GM19397 (cell line): ENCODE data around the gene STX2.
"Not testable (repeated sequence)": the region's sequence is repeated elsewhere in the genome, so short reads cannot be mapped to it uniquely, and the experiment has no call there.

Source experiments
- ATAC-seq: cut with Tn5 transposase; IDR thresholded peaks from one replicate; pipeline ENCODE4 v1.9.1; 2021; ENCODE audit warnings: mild to moderate bottlenecking, moderate library complexity; ENCODE audit not compliant: unreplicated experiment

Gene STX2

DNA sequence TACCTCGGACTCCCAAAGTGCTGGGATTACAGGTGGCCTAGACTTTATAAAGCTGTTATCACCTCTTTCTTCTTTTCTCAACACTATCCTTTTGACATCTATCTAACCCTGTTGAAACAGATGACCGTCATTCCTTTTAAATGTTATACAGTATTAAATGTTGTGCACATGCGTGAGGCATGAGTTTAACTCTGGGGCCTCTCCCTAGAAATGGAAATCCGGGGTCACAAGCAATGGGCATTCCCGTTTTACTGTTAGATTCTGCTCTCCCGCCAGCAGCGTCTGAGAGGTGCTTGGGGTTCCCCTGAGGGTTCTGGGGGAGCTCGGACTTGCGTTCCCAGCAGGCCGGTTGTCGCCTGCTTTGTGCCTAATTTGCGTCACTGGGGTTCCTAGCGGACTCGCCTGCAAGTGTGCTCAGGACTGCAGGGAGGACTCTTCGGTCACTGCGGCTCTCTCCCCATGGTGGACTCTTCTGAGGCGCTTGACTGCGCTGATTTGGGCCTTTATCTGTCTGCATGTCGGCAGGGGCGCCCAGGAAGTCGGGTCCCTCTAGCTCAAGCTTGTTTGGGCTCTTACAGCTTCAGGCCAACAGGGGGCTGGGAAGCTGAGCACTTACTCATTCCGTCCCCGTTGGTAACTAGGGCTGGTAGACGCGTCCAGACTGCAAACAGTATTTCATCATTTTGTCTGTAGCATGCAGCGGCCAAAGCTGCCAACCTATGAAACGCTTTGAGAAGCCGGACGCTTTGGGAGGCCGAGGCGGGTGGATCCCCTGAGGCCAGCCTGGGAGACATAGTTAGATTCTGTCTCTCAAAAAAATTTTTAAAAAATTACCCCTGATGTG, 31.6 kb upstream of the STX2 start:
- peak; percentile 34 for ATAC-seq

DNA sequence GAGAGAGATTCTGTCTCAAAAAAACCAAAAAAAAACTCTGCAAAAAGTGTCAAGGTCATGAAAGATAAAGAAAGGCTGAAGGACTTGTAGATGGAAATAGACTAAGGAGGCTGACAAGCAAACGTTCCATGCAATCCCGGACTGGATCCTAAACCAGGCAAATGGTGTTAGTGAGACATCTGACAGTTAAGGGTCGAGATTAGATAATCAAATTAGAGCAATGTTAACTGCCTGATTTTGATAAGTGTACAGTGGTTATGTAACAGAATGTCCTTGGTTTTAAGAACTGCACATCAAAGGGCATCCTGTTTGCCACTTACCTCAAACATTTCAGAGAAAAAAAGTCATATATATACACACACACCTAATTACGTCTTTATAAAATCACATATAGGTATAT, 29.4 kb upstream of the STX2 start:
- no peak for ATAC-seq

DNA sequence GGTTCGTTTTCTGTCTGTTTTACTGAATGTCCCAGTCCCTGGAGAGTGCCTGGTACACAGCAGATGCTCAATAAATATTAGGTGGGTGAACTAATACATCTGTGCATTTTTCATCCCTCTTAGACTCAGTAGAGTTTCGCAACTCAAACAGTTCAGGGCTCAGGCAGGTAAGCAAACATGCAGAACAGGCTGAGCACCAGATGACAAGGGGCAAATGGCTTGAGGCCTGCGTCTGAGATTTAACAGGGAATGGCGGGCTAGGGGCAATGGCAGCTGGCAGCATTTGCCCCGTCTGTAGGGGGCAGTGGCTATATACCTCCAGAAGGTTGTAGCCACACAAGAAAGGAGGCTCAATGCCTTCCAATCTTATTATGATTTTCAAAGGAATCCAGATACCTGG, 24.2 kb upstream of the STX2 start:
- no peak for ATAC-seq

DNA sequence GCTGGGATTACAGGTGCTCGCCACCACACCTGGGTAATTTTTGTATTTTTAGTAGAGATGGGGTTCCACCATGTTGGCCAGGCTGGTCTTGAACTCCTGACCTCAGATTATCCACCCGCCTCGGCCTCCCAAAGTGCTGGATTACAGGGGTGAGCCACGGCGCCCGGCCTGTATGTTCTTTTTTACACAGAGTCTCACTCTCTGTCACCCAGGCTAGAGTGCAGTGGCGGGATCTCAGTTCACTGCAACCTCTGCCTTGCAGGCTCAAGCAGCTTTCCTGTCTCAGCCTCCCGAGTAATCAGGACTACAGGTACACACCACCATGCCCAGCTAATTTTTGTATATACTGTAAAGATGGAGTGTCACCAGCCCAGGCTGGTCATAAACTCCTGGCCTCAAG, 23.7 kb upstream of the STX2 start:
- ATAC-seq: not testable (repeated sequence)

DNA sequence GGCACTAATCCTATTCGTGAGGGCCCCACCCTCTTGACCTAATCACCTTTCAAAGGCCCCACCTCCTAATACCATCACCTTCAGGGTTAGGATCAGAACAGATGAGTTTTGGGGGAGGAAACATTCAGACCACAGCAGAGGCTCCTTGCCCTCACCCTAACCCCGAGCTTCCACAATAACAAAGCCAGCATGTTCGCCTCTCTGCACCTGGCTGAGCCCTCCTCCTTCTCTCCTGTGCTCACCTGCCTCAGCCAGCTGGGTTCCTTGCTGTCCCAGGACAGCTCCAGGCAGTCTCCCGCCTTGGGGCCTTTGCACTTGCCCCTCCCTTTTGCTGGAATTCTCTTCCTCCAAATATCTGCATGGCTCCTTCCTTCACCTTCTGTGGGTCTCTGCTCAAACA, 23.1 kb upstream of the STX2 start:
- no peak for ATAC-seq

DNA sequence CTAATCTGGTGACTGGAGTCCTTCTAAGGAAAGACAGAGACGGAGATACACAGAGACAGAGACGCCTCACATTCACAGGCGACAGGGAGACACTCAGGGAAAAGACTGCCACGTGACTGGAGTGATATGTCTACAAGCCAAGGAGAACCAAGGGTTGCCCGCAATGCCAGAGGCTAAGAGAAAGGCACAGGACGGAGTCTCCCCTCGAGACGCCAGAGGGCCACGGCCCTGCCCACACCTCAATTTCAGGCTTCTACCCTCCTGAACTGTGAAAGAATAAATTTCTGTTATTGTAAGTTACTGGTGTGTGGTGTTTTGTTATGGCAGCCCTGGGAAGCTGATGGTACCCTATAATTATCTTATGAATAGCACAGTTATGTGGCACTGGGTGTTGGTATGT, 21.3 kb upstream of the STX2 start:
- ATAC-seq: no peak

DNA sequence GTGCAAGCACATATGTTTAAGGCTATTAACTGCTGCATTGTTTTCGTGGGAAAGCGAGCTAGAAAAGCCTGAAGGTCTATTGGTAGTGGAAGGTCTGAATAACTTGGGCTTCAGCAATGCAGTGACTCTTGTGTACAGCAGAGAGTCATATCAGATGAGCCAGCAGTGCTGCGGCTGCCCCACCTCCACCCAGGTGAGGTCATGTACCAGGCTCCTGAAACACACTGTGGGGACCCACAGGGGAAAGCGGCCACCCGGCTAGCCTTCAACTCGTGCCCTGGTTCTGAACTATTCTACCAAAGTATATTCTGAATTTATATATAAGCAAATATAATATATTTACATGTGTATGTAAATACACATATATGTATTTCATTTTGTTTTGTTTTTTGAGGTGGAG, 20.1 kb upstream of the STX2 start:
- no peak for ATAC-seq

DNA sequence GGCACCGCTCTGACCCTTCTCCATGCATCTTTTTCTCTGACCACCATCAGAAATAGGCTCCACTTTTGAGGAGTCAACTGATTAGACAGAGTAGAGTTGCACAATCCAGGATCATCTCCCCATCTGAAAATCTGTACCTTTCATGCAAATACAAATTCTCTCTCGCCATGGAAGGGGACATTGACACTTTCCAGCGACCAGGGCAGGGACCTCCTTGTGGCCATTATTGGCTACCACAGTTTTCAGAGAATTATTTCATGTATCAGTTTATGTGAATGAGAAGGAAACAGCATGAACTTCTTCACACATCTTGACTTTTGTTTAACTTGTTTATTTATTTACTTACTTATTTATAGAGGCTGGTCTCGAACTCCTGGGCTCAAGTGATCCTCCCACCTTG, 19.0 kb upstream of the STX2 start:
- ATAC-seq: no peak

DNA sequence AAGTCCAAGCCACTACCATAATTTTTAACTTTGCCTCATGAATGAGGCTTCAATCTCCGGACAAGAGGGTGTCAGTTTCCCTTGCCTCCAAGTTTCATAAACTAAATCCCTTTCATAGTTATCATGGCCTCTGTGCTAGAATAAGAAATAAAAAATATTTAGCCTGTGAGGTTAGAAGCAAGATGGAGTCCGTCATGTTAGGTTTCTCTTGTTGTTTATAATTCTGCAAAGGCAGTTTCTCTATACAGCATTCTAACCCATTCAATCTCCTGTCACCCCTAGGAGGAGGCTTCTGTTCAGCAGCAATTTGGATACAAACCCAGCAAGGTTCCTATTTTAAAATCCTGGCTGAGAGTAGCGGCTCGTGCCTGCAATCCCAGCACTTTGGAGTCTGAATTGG, 17.0 kb upstream of the STX2 start:
- no peak for ATAC-seq

DNA sequence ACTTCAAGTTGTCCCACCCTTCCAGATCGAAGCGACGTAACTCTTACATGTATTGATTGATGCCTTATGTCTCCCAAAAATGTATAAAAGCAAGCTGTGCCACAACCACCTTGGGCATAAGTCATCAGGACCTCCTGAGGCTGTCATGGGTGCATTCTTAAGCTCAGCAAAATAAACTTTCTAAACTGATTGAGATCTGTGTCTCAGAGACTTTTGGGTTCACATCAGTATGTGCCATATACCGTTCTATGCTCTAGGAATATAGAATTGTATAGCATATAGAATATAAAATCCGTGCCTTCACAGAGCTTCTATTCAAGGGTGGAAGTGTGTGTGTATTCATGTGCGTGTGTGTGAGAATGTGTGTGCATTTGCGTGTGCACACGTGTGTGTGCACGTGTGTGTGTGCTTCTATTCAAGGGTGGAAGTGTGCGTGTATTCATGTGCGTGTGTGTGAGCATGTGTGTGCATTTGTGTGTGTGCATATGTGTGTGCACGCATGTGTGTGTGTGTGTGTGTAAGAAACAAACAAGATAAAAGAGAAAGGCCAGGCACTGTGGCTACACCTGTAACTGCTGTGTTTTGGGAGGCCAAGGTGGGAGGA, 11.5 kb upstream of the STX2 start:
- ATAC-seq: no peak

DNA sequence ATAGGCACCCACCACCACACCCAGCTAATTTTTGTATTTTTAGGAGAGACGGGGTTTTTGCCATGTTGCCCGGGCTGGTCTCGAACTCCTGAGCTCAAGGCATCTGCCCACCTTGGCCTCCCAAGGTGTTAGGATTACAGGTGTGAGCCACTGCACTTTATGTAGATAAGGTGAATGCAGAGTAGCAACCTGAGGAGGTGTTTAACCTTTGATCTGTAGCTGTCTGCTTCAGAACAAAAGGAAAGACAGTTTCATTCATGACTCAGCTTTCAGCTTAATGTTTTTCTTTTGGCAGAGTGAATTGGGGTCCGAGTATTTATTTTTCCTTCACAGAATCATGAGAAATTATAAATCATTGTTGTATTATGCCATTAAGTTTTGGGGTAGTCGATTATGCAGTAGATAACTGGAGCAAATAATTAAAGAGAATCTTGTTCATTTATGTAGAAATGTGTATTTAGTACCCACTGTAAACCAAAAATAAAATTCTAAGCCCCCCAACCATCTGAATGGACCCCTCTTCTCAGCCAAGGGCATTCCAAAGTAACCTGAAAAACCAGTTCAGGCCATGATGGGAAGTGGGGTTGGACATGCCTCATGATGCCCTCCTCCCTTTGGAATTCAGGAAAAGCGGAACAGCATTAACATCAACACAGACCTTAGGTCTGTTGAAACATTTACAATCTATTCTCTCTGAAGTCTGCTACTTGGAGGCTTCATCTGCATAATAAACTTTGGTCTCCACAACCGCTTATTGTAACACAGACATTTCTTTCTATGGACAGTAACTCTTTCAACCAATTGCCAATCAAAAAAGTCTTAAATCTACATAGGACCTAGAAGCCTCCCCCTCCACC, 10.7 kb upstream of the STX2 start:
- ATAC-seq: no peak

DNA sequence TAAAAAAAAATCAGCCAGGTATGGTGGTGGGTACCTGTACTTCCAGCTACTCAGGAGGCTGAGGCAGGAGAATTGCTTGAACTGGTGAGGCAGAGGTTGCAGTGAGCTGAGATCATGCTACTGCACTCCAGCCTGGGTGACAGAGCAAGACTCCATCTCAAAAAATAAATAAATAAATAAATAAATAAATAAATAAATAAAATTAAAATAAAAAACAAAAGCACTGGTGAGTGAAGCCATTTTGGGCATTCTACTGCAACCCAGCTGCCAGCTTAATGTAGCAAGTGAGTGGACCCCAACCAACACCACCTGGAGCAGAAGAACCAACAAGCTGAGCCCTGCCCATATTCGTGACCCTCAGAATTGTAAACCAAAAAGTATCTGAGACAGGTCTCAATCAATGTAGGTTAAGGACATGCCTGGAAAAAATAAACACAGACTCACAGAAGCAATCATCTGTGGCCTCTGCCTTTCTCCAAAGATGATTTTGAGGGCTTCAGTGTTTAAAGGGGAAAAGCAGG, 9.8 kb upstream of the STX2 start:
- ATAC-seq: not testable (repeated sequence)

DNA sequence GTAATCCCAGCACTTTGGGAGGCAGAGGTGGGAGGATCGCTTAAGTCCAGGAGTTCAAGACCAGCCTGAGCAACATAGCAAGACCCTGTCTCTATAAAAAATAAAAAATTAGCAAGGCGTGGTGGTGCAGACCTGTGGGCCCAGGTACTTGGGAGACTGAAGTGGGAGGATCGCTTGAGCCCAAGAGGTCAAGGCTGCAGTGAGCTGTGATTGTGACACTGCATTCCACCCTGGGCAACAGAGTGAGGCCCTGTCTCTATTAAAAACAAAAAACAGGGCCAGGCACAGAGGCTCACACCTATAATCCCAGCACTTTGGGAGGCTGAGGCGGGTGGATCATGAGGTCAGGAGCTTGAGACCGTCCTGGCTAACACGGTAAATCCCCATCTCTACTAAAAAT, 9.1 kb upstream of the STX2 start:
- ATAC-seq: not testable (repeated sequence)

DNA sequence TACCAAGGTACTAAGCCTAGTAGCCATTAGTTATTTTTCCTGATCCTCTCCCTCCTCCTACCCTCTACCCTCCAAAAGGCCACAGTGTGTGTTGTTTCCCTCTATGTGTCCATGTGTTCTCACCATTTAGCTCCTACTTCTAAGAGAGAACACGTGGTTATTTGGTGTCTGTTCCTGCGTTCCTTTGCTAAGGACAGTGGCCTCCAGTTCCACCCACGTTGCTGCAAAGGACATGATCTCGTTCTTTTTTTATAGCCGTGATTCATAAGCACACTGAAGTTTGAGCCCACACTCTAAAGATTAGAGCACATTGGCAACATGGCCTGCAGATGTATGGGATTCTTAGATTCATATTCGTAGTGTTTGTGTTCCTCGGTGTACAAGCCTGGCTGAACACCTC, 8.1 kb upstream of the STX2 start:
- ATAC-seq: no peak

DNA sequence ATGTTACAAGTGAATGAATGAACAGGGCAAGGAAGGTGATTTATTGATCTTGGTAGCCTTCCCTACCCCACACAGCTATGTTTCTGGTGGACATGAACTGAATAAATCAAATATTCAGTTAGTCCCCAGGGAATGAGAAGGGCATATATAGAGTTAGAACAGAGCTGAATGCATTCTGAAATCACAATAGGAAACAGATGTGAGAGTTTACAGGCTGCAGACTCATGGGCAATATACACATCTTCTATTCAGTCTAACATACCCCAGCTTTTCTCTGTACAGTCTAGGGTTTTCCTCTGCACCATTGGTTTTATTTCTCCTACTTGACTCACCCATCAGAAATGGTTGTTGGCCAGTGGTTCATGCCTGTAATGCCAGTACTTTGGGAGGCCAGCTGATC, 7.3 kb upstream of the STX2 start:
- no peak for ATAC-seq

DNA sequence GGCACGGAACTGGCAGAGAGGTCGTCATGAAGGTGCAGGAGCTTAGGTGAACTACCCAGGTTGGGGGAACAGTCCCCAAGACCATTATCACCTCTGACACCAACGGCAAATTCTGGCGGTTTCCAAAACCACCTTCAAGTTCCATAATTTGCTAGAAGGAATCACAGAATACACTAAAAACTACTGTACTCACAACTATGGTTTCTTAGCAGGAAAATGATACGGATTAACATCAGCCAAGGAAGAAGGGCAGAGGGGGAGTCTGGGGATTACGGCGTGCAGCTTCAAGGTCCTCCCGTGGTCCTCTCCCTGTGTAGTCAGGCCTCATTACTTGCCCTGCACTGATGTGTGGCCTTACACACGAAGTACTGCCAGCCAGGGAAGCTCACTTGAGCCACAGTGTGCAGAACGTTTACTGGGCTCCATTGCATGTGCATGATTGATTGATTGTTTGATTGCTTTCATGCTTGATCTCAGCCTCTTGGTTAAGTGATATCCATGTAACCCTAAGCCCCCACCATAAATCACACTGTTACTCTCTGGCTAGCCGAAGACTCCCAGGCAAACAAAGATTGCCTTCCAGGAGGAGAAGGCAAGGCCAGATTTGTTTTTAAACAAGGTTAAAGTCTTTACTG, 837 bp upstream of the STX2 start:
- ATAC-seq: no peak

DNA sequence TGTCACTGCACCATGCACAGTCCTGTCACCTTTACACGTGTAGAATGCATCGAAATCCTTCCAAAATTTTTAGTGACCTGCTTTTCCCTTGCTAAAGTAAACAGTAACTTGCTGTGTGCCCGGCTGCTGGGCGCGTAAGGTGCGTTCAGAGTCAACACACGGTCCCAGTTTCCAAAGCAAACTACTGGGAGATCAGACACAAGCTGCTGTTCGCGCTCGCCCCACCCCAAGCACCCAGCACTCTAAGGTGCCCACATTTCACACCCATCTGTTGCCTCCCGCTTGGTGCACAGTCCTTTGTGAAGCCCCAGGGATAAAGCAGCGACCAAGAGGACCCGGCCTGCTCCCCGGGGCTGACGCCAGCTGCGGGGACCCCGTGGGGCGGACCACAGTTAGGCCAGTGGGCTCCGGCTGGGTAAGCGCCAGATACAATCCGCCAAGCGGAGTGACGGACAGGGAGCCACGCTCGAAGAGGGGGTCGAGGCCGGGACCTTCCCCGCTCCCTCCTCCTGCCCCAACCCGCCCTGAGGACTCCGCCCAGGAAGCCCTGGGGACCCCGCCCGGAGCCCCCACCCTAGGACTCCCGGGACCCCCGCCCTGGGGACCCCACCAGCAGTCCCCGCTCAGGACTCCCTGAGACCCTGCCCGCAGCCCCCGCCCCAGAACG, 633 bp downstream of the STX2 start:
- ATAC-seq: peak; percentile 17

DNA sequence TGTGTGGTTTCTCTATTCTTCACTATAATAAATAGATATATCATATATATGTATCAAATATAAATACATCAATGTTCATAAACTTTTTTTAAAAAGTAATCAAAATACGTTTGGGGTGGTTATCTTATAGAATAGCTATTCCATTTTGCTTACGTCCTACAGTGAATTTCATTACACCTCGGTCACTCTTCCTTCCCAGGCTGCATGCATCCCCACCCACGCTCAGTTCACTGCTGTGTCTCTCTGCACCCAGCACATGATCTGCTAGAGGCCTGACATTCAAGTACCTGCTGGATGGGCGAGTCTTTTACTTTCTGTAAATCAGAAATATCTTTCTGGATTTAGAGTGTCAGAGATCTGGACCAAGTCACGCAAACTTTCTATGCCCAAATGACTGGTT, 3.6 kb downstream of the STX2 start:
- ATAC-seq: no peak

DNA sequence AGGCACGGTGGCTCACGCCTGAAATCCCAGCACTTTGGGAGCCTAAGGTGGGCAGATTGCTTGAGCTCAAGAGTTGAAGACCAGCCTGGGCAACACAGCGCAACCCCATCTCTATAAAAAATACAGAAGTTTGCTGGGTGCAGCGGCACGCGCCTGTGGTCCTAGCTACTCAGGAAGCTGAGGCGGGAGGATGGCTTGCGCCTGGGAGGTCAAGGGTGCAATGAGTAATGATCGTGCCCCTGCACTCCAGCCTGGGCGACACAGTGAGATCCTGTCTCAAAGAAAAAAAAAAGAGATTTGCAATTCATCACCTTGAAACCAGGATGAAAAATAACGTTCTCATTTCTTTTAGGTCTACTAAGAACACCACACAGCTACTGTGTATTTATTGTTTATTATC, 4.0 kb downstream of the STX2 start:
- ATAC-seq: no peak

DNA sequence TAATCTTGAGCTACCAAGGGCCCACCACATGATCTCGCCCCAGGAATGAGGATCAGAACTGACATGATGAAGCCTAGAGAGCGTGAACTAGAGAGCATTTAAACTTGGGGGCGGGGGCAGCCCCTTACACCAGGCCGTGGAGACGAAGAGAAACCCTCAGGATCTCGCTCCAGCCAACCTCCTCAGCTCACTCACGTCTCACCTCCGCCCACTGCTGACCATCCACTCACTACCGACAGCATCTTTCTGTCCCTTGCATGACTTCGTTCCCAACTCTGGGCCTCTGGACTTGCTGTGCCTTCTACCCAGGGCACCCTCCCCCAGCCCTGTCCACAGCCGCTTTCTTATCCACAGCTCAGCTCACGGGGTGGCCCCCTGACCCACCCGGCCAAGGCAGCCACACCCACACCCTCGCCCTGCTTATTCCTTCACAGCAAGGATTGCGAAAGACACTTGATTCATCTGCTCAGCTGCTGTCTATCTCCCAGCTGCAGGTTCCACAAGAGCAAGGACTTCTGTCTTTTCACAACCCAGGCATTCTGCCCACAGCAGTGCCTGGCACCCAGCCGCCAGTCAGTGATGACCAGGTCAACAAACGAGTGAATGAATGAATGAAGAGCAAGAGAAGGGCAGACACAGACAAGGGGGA, 6.4 kb downstream of the STX2 start:
- ATAC-seq: no peak
